ENCODE data around the gene COMMD4.
A peak's percentile ranks its signal among the peaks of the same experiment; 100 is the strongest.
"Not testable (repeated sequence)": the region's sequence is repeated elsewhere in the genome, so short reads cannot be mapped to it uniquely, and the experiment has no call there.

COMMD4 gene

GRCh38 chr15:75335705-75336355 lies at the start of gene COMMD4:
Gene COMMD4 (plus strand): TSS chr15:75336063. CDS start chr15:75336090, 27 bp downstream.
- DNase-seq = peak; percentile 97

- not testable (repeated sequence) for DNase-seq
Measured at GRCh38 chr15:75293660-75294059, 42.2 kb upstream of the COMMD4 start.

GRCh38 chr15:75298541-75299310 lies 37.1 kb upstream of the COMMD4 start:
- DNase-seq = not testable (repeated sequence)

GRCh38 chr15:75299311-75299688 lies 36.6 kb upstream of the COMMD4 start:
- DNase-seq = not testable (repeated sequence)

- not testable (repeated sequence) for DNase-seq
Measured at GRCh38 chr15:75300026-75300425, 35.8 kb upstream of the COMMD4 start.

- DNase-seq = no peak
Measured at GRCh38 chr15:75302318-75302717, 33.5 kb upstream of the COMMD4 start.

GRCh38 chr15:75302753-75303152 lies 33.1 kb upstream of the COMMD4 start:
- DNase-seq = not testable (repeated sequence)

- no peak for DNase-seq
Measured at GRCh38 chr15:75306188-75306587, 29.7 kb upstream of the COMMD4 start.

GRCh38 chr15:75307778-75308390 lies 28.0 kb upstream of the COMMD4 start:
- DNase-seq = peak; percentile 3

GRCh38 chr15:75309711-75310110 lies 26.2 kb upstream of the COMMD4 start:
- DNase-seq = no peak

- peak; percentile 15 for DNase-seq
Measured at GRCh38 chr15:75312548-75312947, 23.3 kb upstream of the COMMD4 start.

- DNase-seq = no peak
Measured at GRCh38 chr15:75313116-75313845, 22.6 kb upstream of the COMMD4 start.

GRCh38 chr15:75314552-75315290 lies 21.1 kb upstream of the COMMD4 start:
- no peak for DNase-seq

GRCh38 chr15:75319231-75319897 lies 16.5 kb upstream of the COMMD4 start:
- DNase-seq = not testable (repeated sequence)

- no peak for DNase-seq
Measured at GRCh38 chr15:75321711-75322110, 14.2 kb upstream of the COMMD4 start.

- no peak for DNase-seq
Measured at GRCh38 chr15:75325922-75326321, 9.9 kb upstream of the COMMD4 start.

GRCh38 chr15:75327005-75327404 lies 8.9 kb upstream of the COMMD4 start:
- DNase-seq = no peak

GRCh38 chr15:75327491-75327890 lies 8.4 kb upstream of the COMMD4 start:
- DNase-seq = no peak

GRCh38 chr15:75328493-75329314 lies 7.2 kb upstream of the COMMD4 start:
- DNase-seq = no peak

- no peak for DNase-seq
Measured at GRCh38 chr15:75329571-75329970, 6.3 kb upstream of the COMMD4 start.

GRCh38 chr15:75332093-75332492 lies 3.8 kb upstream of the COMMD4 start:
- not testable (repeated sequence) for DNase-seq

Measured in fibroblast of skin of right quadriceps (primary cell).